CD4-positive, alpha-beta T cell (primary cell): ENCODE measurements around the gene WWC2. TPM values are rescaled to one million over a fixed set of nuclear protein-coding genes. Genes with fewer than 3 reads are reported as not detected.

Source experiments
- ATAC-seq: fragments of 200-7000 bp; cut with Tn5 transposase; one replicate; pipeline ENCODE4 v1.10.0; 2022; ENCODE audit warnings: mild to moderate bottlenecking; ENCODE audit not compliant: poor library complexity
- CTCF ChIA-PET: fragments of 350-600 bp; sonication (Branson Sonifier 250); formaldehyde crosslinking; loops from one replicate; lab custom pipeline; 2021; ENCODE audit warnings: antibody characterized with exemption, inconsistent platforms; lab: Charles Lee
- POLR2A ChIA-PET: fragments of 350-600 bp; sonication (Branson Sonifier 250); formaldehyde crosslinking; loops from one replicate; lab custom pipeline; 2021; ENCODE audit warnings: antibody characterized with exemption, inconsistent platforms; lab: Charles Lee
- DNase-seq, 14 experiments: peaks; one replicate each; pipeline ENCODE4 v3.0.0-alpha.2; 2013 to 2020; ENCODE audit warnings: mixed read lengths in 2 of 14
- H3K27ac ChIP-seq, 2 donors: one replicate each; pipeline versions ENCODE4 v1.5.1 to v1.7.0; 2013; ENCODE audit warnings: low read length in 2 of 2, low read depth in 1 of 2, mild to moderate bottlenecking in 1 of 2
- H3K27me3 ChIP-seq, 2 experiments: 1 replicate in 1 of 2; 2 replicates in 1 of 2; pipeline versions ENCODE4 v1.6.1 to v1.7.0; 2013; ENCODE audit warnings: low read length in 2 of 2, control low read depth in 1 of 2, mild to moderate bottlenecking in 1 of 2, moderate library complexity in 1 of 2; ENCODE audit not compliant: insufficient read depth in 2 of 2, control insufficient read depth in 1 of 2
- H3K36me3 ChIP-seq: one replicate; pipeline ENCODE4 v1.6.1; 2013; ENCODE audit warnings: low read length, control low read depth; ENCODE audit not compliant: insufficient read depth
- H3K4me1 ChIP-seq: one replicate; pipeline ENCODE4 v1.6.1; 2013; ENCODE audit warnings: low read length, control low read depth; ENCODE audit not compliant: insufficient read depth
- H3K4me3 ChIP-seq: one replicate; pipeline ENCODE4 v1.5.1; 2013; ENCODE audit warnings: mild to moderate bottlenecking, low read length, moderate library complexity
- H3K9me3 ChIP-seq, 2 experiments: 1 replicate in 1 of 2; 2 replicates in 1 of 2; pipeline versions ENCODE4 v1.6.1 to v1.7.0; 2013; ENCODE audit warnings: low read length in 2 of 2, mild to moderate bottlenecking in 2 of 2, control low read depth in 1 of 2, moderate library complexity in 1 of 2; ENCODE audit not compliant: control insufficient read depth in 1 of 2, insufficient read depth in 1 of 2
- H3K27ac Mint-ChIP-seq: one replicate; pipeline ENCODE4 v1.8.0; 2020; ENCODE audit warnings: mixed read lengths
- H3K27me3 Mint-ChIP-seq: one replicate; pipeline ENCODE4 v1.8.0; 2021; ENCODE audit warnings: mixed read lengths
- H3K36me3 Mint-ChIP-seq: one replicate; pipeline ENCODE4 v1.8.0; 2021; ENCODE audit warnings: low read depth, mixed read lengths
- H3K4me1 Mint-ChIP-seq: one replicate; pipeline ENCODE4 v1.8.0; 2021; ENCODE audit warnings: low read depth, mixed read lengths
- H3K4me3 Mint-ChIP-seq: one replicate; pipeline ENCODE4 v1.8.0; 2020; ENCODE audit warnings: mild to moderate bottlenecking, mixed read lengths
- H3K9me3 Mint-ChIP-seq: one replicate; pipeline ENCODE4 v1.8.0; 2020; ENCODE audit warnings: mixed read lengths
- CTCF ChIP-seq: fragments of 200-600 bp; IDR thresholded peaks from one replicate; pipeline ENCODE4 v1.8.0; 2022; ENCODE audit warnings: antibody characterized with exemption, mild to moderate bottlenecking
- intact Hi-C, 2 experiments: fragments of 100-400 bp; cut with DNase I in 1 of 2; cut with micrococcal nuclease in 1 of 2; formaldehyde crosslinking; loops; one replicate each; pipeline versions ENCODE4 v1.15.1 to v1.9.0; 2023 to 2025; cut with DNase I, micrococcal nuclease
- total RNA-seq, 174 experiments: library from RNA in 2 of 174; stranded (reverse) in 2 of 174; gene quantifications; one replicate each; pipeline ENCODE4 v1.2.3 and lab custom pipeline; 2021 to 2026

Gene WWC2
- total RNA-seq, 2 experiments from 2014 or later: 4.1 to 4.9 TPM

GRCh38 chr4:183333202-183333601 lies 234.1 kb downstream of the WWC2 start:
- H3K4me3 Mint-ChIP-seq: no peak overlapping the region
- H3K36me3 Mint-ChIP-seq: no peaks in the 10 kb centered on the region
- Histone ChIP-seq H3K4me1 (no peaks in the 10 kb centered on the region), H3K27me3 (peaks cover 0 to 4% of the 10 kb centered on the region in 2 experiments), H3K27ac (no peak overlapping the region), H3K36me3 (no peaks in the 10 kb centered on the region), H3K4me3 (no peak overlapping the region), H3K9me3 (no peaks in the 10 kb centered on the region)
- no peak for ATAC-seq
- POLR2A ChIA-PET: no interaction called here
- no peak for TF ChIP-seq CTCF
- H3K27me3 Mint-ChIP-seq: peaks cover 31% of the 10 kb centered on the region
- intact Hi-C loops: no loop called here
- no peak overlapping the region for H3K27ac Mint-ChIP-seq
- CTCF ChIA-PET: no interaction called here
- DNase-seq: no peak
- no peaks in the 10 kb centered on the region for H3K4me1 Mint-ChIP-seq
- H3K9me3 Mint-ChIP-seq: no peaks in the 10 kb centered on the region

GRCh38 chr4:183333983-183334382 lies 234.9 kb downstream of the WWC2 start:
- TF ChIP-seq CTCF: no peak
- H3K36me3 Mint-ChIP-seq: no peaks in the 10 kb centered on the region
- intact Hi-C loops: no loop called here
- ChIA-PET CTCF (no interaction called here), POLR2A (no interaction called here)
- peaks cover 31% of the 10 kb centered on the region for H3K27me3 Mint-ChIP-seq
- Histone ChIP-seq H3K36me3 (no peaks in the 10 kb centered on the region), H3K4me3 (no peak overlapping the region), H3K4me1 (no peaks in the 10 kb centered on the region), H3K27me3 (peaks cover 0 to 4% of the 10 kb centered on the region in 2 experiments), H3K9me3 (no peaks in the 10 kb centered on the region), H3K27ac (no peak overlapping the region)
- no peak overlapping the region for H3K27ac Mint-ChIP-seq
- no peaks in the 10 kb centered on the region for H3K4me1 Mint-ChIP-seq
- H3K4me3 Mint-ChIP-seq: no peak overlapping the region
- DNase-seq (no peak), ATAC-seq (no peak)
- H3K9me3 Mint-ChIP-seq: no peaks in the 10 kb centered on the region

- H3K27me3 Mint-ChIP-seq: peaks cover 32% of the 10 kb centered on the region
- H3K4me1 Mint-ChIP-seq: no peaks in the 10 kb centered on the region
- ATAC-seq (no peak), DNase-seq (no peak)
- peaks cover 0 to 4% of the 10 kb centered on the region in 2 experiments for H3K27me3 ChIP-seq
- no peak overlapping the region for H3K4me3 ChIP-seq
- no peaks in the 10 kb centered on the region for H3K4me1 ChIP-seq
- no peaks in the 10 kb centered on the region for H3K9me3 ChIP-seq
- H3K27ac ChIP-seq: no peak overlapping the region
- H3K4me3 Mint-ChIP-seq: no peak overlapping the region
- no peaks in the 10 kb centered on the region for H3K9me3 Mint-ChIP-seq
- intact Hi-C loops: no loop called here
- H3K36me3 ChIP-seq: no peaks in the 10 kb centered on the region
- no peaks in the 10 kb centered on the region for H3K36me3 Mint-ChIP-seq
- CTCF ChIA-PET: no interaction called here
- TF ChIP-seq CTCF: no peak
- POLR2A ChIA-PET: no interaction called here
- H3K27ac Mint-ChIP-seq: no peak overlapping the region
Measured at GRCh38 chr4:183335369-183335940, 236.4 kb downstream of the WWC2 start.
